Measurements from ENCODE around the gene CELA2A. TPM values are rescaled to one million over a fixed set of nuclear protein-coding genes. Genes with fewer than 3 reads are reported as not detected.
A peak's percentile ranks its signal among the peaks of the same experiment; 100 is the strongest.
"Not testable (repeated sequence)": the region's sequence is repeated elsewhere in the genome, so short reads cannot be mapped to it uniquely, and the experiment has no call there.

Gene CELA2A
- total and polyA plus RNA-seq, 5 experiments from 2014 or later: not detected

DNA sequence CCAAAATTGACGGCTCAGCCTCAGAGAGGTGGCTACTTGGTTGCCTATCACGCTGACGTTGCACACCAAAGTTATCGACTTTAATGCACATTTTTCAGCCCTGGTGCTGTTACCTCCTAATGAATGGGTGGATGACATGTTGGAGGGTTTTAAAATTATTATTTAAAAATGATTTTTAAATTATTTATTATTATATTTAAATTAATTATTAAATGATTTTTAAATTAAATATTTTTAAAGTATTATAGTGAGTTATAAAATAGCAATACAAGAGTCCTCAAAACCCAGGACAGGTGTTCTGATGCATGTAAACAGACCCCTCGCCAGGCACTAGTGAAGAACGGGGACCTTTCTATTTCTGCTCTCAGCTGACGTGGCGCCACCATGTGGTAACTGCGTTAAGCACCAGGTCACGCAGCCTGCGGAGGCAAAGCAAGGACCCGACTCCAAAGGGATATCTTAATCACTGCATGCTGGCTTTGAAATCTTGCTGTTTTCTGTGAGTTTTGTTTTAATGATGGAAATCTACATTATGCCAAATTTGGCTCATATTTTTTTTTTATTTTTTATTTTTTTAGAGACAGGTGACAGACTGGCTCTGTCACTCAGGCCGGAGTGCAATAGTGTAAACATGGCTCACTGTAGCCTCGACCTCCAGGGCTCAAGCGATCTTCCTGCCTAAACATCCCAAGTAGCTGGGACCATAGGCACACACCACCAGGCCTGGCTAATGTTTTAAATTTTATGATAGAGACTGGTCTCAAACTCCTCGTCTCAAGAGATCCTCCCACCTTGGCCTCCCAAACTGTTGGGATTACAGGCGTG is 44.9 kb downstream of the CELA2A start:
- peaks cover 0 to 2% (median 0%) of the 10 kb centered on the region in 9 donors for H3K9me3 Mint-ChIP-seq
- no peaks in the 10 kb centered on the region for H3K27me3 Mint-ChIP-seq
- peak overlapping the region in 1 of 10 donors; percentile 63 for H3K27ac Mint-ChIP-seq
- peaks cover 0 to 54% (median 16%) of the 10 kb centered on the region in 3 donors for H3K36me3 Mint-ChIP-seq
- no peak overlapping the region for H3K4me3 Mint-ChIP-seq
- POLR2A ChIA-PET: no interaction called here
- DNase-seq (peak in 7 of 10 donors; percentile 10 to 40 (median 14)), ATAC-seq (peak; percentile 42 to 64)
- H3K4me1 Mint-ChIP-seq: no peaks in the 10 kb centered on the region

DNA sequence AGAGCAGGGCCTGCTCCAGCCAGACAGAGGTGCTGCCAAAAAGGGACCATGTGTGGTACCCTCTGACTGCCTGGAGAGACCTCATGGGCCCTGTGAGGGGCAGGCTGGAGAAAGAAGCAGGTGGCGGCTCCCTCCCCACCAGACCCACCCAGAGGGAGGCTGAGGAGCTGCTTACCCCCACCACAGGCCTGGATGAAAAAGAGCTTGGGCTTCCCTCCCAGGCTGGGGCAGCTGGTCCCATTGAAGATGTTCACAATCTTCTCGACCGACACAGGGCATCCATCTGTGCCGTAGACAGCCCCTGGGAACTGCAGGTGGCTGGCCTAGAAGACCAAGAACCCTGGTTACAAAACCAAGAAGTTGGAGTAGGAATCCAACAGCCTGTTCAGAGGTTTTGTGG is 47.9 kb downstream of the CELA2A start:
- no peak for DNase-seq
- no peaks in the 10 kb centered on the region for H3K27me3 Mint-ChIP-seq
- POLR2A ChIA-PET: no interaction called here
- no peak overlapping the region for H3K4me3 Mint-ChIP-seq
- peaks cover 0 to 54% (median 3%) of the 10 kb centered on the region in 3 donors for H3K36me3 Mint-ChIP-seq
- no peaks in the 10 kb centered on the region for H3K9me3 Mint-ChIP-seq
- no peaks in the 10 kb centered on the region for H3K4me1 Mint-ChIP-seq
- no peak overlapping the region for H3K27ac Mint-ChIP-seq
- ATAC-seq: no peak

- peaks cover 0 to 60% (median 4%) of the 10 kb centered on the region in 3 donors for H3K36me3 Mint-ChIP-seq
- H3K27me3 Mint-ChIP-seq: no peaks in the 10 kb centered on the region
- DNase-seq (no peak), ATAC-seq (no peak)
- no peak overlapping the region for H3K27ac Mint-ChIP-seq
- H3K4me1 Mint-ChIP-seq: peaks cover 0 to 4% (median 2%) of the 10 kb centered on the region in 4 donors
- POLR2A ChIA-PET: no interaction called here
- H3K4me3 Mint-ChIP-seq: no peak overlapping the region
- no peaks in the 10 kb centered on the region for H3K9me3 Mint-ChIP-seq
Observed at GRCh38 chr1:15506831-15507230, 50.3 kb downstream of the CELA2A start.

GRCh38 chr1:15507278-15507677 is 50.7 kb downstream of the CELA2A start:
- Mint-ChIP-seq H3K9me3 (no peaks in the 10 kb centered on the region), H3K4me1 (peaks cover 0 to 5% (median 2%) of the 10 kb centered on the region in 4 donors), H3K27ac (peak overlapping the region in 1 of 10 donors; percentile 41), H3K27me3 (no peaks in the 10 kb centered on the region), H3K4me3 (no peak overlapping the region), H3K36me3 (peaks cover 0 to 60% (median 6%) of the 10 kb centered on the region in 3 donors)
- POLR2A ChIA-PET: no interaction called here
- no peak for ATAC-seq
- DNase-seq: no peak

- no peak overlapping the region for H3K4me3 Mint-ChIP-seq
- DNase-seq (no peak), ATAC-seq (no peak)
- no peaks in the 10 kb centered on the region for H3K9me3 Mint-ChIP-seq
- H3K27me3 Mint-ChIP-seq: no peaks in the 10 kb centered on the region
- H3K4me1 Mint-ChIP-seq: peaks cover 0 to 7% (median 2%) of the 10 kb centered on the region in 4 donors
- peak overlapping the region in 1 of 10 donors; percentile 32 for H3K27ac Mint-ChIP-seq
- POLR2A ChIA-PET: no interaction called here
- H3K36me3 Mint-ChIP-seq: peaks cover 0 to 61% (median 7%) of the 10 kb centered on the region in 3 donors
Observed at GRCh38 chr1:15508700-15509487, 52.4 kb downstream of the CELA2A start.

DNA sequence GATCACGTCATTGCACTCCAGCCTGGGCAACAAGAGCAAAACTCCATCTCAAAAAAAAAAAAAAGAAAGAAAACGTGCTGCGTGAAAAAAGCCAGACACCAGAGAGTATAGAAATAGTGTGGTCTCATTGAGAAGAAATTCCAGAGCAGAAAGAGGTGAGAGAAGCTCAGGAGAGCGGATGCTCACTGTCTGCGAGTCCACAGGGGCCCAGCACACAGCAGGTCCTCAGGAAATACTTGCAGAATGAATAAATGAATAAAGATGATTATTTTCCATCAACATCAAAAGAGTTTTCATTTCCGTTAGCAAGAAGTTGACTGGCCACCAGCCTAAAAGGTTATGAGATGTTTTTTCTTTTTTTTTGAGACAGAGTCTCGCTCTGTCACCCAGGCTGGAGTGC is 53.1 kb downstream of the CELA2A start:
- Mint-ChIP-seq H3K4me3 (no peak overlapping the region), H3K27me3 (no peaks in the 10 kb centered on the region), H3K27ac (no peak overlapping the region), H3K9me3 (no peaks in the 10 kb centered on the region), H3K36me3 (peaks cover 0 to 59% (median 7%) of the 10 kb centered on the region in 3 donors), H3K4me1 (peaks cover 0 to 11% (median 5%) of the 10 kb centered on the region in 4 donors)
- DNase-seq (no peak), ATAC-seq (no peak)
- POLR2A ChIA-PET: no interaction called here

DNA sequence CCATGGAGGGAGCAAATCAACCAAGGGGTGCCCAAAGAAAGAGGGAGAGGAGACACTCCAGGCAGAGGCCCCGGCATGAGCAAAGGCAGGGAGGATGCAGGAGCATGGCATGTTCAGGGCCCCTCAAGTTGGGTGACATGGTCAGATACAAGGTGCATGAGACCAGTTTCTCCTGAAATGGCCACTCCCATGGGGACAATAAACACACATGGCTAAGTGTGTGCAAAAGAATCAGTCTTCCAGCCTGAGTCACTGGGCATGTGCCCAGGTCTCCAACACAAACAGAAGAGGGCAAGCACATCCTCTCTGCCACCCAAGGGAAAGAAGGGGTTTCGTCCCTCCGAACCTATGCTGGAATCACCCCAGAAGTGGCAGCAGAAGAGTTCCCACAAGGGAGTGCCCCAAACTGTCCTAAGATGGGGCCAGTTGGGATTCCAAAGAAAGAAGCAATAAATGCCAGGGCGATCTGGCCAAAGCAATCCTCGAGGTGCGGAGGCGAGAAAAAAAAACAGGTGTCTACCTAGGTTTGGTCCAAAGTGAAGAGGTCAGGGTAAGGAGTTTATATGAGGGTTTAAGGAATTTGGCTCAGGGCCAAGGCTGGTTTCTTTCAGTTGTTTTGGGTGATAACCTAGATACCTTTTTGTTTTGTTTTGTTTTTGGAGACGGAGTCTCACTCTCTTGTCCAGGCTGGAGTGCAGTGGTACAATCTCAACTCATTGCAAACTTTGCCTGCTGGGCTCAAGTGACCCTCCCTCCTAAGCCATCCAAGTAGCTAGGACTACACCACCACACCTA is 54.3 kb downstream of the CELA2A start:
- ATAC-seq (no peak), DNase-seq (no peak)
- Mint-ChIP-seq H3K4me3 (no peak overlapping the region), H3K9me3 (no peaks in the 10 kb centered on the region), H3K27me3 (no peaks in the 10 kb centered on the region), H3K27ac (peak overlapping the region in 1 of 10 donors; percentile 15), H3K4me1 (peaks cover 0 to 20% (median 12%) of the 10 kb centered on the region in 4 donors), H3K36me3 (peaks cover 0 to 66% (median 12%) of the 10 kb centered on the region in 3 donors)
- POLR2A ChIA-PET: no interaction called here

DNA sequence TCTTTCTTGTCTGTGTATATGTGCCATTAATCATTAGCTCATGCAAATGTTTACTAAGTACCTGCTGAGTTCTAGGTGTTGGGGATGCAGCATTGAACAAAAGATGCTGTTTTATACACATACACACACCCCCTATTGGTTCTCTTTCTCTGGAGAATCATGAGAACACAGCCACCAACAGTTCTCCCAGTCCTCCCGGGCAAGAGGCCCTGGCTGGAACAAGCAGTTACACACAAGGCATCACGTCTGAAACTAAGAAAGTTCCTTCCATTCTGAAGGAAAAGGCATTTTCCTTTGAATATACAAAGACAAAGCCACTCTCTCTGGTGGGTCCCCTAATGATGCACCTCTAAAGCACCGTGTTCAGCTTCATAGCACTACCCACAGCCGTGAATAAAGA is 56.7 kb downstream of the CELA2A start:
- peaks cover 10 to 65% (median 20%) of the 10 kb centered on the region in 3 donors for H3K36me3 Mint-ChIP-seq
- H3K4me3 Mint-ChIP-seq: no peak overlapping the region
- no peaks in the 10 kb centered on the region for H3K9me3 Mint-ChIP-seq
- H3K4me1 Mint-ChIP-seq: peaks cover 0 to 26% (median 17%) of the 10 kb centered on the region in 4 donors
- POLR2A ChIA-PET: interaction anchor here (1.3 kb wide), 1 partner anchor 10 kb away, joined by 3 read pairs; the partner anchor contains the start of gene CASP9
- no peak for ATAC-seq
- DNase-seq: no peak
- no peaks in the 10 kb centered on the region for H3K27me3 Mint-ChIP-seq
- no peak overlapping the region for H3K27ac Mint-ChIP-seq

DNA sequence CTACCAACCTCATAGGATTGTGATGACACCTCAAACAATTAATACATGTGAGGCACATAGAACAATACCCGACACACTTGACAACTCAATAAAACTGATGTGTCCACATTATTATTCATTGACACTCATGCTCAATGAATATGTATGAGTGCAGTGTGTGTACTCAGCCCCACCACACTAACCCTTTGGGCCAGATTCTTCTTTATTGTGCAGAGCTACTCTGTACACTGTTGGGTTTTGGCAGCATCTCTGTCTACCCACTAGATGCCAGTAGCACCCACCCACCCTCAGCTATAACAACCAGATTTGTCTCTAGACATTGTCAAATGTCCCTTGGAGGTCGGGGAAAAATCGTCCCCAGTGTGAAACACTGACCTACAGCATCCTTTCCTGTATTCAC is 57.4 kb downstream of the CELA2A start:
- Mint-ChIP-seq H3K36me3 (peaks cover 10 to 67% (median 20%) of the 10 kb centered on the region in 3 donors), H3K4me3 (no peak overlapping the region), H3K27ac (no peak overlapping the region), H3K4me1 (peaks cover 0 to 26% (median 19%) of the 10 kb centered on the region in 4 donors), H3K9me3 (no peaks in the 10 kb centered on the region), H3K27me3 (no peaks in the 10 kb centered on the region)
- POLR2A ChIA-PET: interaction anchor here (1.3 kb wide), 1 partner anchor 10 kb away, joined by 3 read pairs; the partner anchor contains the start of gene CASP9
- DNase-seq (no peak), ATAC-seq (no peak)

GRCh38 chr1:15514557-15514956 is 58.0 kb downstream of the CELA2A start:
- ATAC-seq, H3K27ac Mint-ChIP-seq, DNase-seq, H3K9me3 Mint-ChIP-seq, H3K27me3 Mint-ChIP-seq: not testable (repeated sequence)
- Mint-ChIP-seq H3K36me3 (peaks cover 10 to 62% (median 20%) of the 10 kb centered on the region in 3 donors), H3K4me3 (peak overlapping the region in 1 of 10 donors; percentile 19), H3K4me1 (peaks cover 0 to 30% (median 19%) of the 10 kb centered on the region in 4 donors)
- POLR2A ChIA-PET: interaction anchor here (1.3 kb wide), 1 partner anchor 9 kb away, joined by 3 read pairs; the partner anchor contains the start of gene CASP9

GRCh38 chr1:15515022-15515663 is 58.6 kb downstream of the CELA2A start:
- POLR2A ChIA-PET: no interaction called here
- Mint-ChIP-seq H3K27me3 (no peaks in the 10 kb centered on the region), H3K4me3 (no peak overlapping the region), H3K4me1 (peaks cover 0 to 30% (median 19%) of the 10 kb centered on the region in 4 donors), H3K36me3 (peaks cover 10 to 61% (median 20%) of the 10 kb centered on the region in 3 donors), H3K27ac (peak overlapping the region in 1 of 10 donors; percentile 13), H3K9me3 (no peaks in the 10 kb centered on the region)
- DNase-seq: no peak
- ATAC-seq: no peak

DNA sequence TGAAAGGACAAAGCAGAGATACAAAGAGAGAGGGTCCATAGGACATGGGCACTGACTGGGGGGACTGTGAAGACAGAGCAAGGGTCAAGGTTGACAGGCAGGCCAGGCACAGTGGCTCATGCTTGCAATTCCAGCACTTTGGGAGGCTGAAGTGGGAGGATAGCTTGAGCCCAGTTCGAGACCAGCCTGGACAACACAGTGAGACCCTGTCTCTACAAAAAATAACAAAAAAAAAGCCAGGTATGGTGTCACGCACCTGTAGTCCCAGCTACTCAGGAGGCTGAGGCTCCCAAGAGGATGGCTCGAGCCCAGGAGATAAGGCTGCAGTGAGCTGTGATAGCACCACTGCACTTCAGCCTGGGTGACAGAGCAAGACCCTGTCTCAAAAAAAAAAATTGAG is 63.1 kb downstream of the CELA2A start:
- peak overlapping the region in 1 of 10 donors; percentile 7 for H3K27ac Mint-ChIP-seq

More for the DNA sequence above, 63.1 kb downstream of the CELA2A start:
- Mint-ChIP-seq H3K36me3 (peaks cover 10 to 31% (median 13%) of the 10 kb centered on the region in 3 donors), H3K4me3 (no peak overlapping the region), H3K4me1 (peaks cover 21 to 39% (median 31%) of the 10 kb centered on the region in 4 donors), H3K27me3 (no peaks in the 10 kb centered on the region), H3K9me3 (no peaks in the 10 kb centered on the region)
- DNase-seq (no peak), ATAC-seq (no peak)
- POLR2A ChIA-PET: no interaction called here
